NOMO-1 treated with DMSO at 0.1 percent for 48 hours (cell line): ENCODE data around the gene HOMER2.

ENCODE experiments used
- DNase-seq: peaks from one replicate; lab custom pipeline; 2025; ENCODE audit not compliant: unreplicated experiment; lab: John Stamatoyannopoulos, UW

The HOMER2 gene

GRCh38 chr15:82933576-82933975 lies 18.9 kb downstream of the HOMER2 start:
- DNase-seq: no peak

- DNase-seq: no peak
Measured at GRCh38 chr15:82931221-82931620, 21.3 kb downstream of the HOMER2 start.

- DNase-seq: no peak
Measured at GRCh38 chr15:82930461-82930860, 22.1 kb downstream of the HOMER2 start.

GRCh38 chr15:82928711-82929110 lies 23.8 kb downstream of the HOMER2 start:
- DNase-seq: no peak

- DNase-seq: no peak
Measured at GRCh38 chr15:82923744-82924143, 28.8 kb downstream of the HOMER2 start.

- DNase-seq: no peak
Measured at GRCh38 chr15:82922737-82923136, 29.8 kb downstream of the HOMER2 start.

GRCh38 chr15:82921939-82922338 lies 30.6 kb downstream of the HOMER2 start:
- DNase-seq: no peak

GRCh38 chr15:82921242-82921641 lies 31.3 kb downstream of the HOMER2 start:
- no peak for DNase-seq

- no peak for DNase-seq
Measured at GRCh38 chr15:82919231-82919886, 33.2 kb downstream of the HOMER2 start.

GRCh38 chr15:82918607-82919230 lies 33.8 kb downstream of the HOMER2 start:
- DNase-seq: no peak

GRCh38 chr15:82918162-82918561 lies 34.4 kb downstream of the HOMER2 start:
- no peak for DNase-seq

GRCh38 chr15:82917249-82917648 lies 35.3 kb downstream of the HOMER2 start:
- DNase-seq: no peak

GRCh38 chr15:82916161-82916952 lies 36.2 kb downstream of the HOMER2 start:
- no peak for DNase-seq

GRCh38 chr15:82914396-82914795 lies 38.1 kb downstream of the HOMER2 start:
- DNase-seq: no peak

GRCh38 chr15:82911458-82911857 lies 41.1 kb downstream of the HOMER2 start:
- no peak for DNase-seq

- DNase-seq: no peak
Measured at GRCh38 chr15:82910721-82911120, 41.8 kb downstream of the HOMER2 start.

- no peak for DNase-seq
Measured at GRCh38 chr15:82909080-82909815, 43.3 kb downstream of the HOMER2 start.

GRCh38 chr15:82907350-82907749 lies 45.2 kb downstream of the HOMER2 start:
- DNase-seq: no peak

- no peak for DNase-seq
Measured at GRCh38 chr15:82904574-82904973, 47.9 kb downstream of the HOMER2 start.

- DNase-seq: no peak
Measured at GRCh38 chr15:82903511-82903910, 49.0 kb downstream of the HOMER2 start.

GRCh38 chr15:82901114-82901805 lies 51.3 kb downstream of the HOMER2 start:
- DNase-seq: no peak
